ENCODE data around the gene TAF15. TPM values are rescaled to one million over a fixed set of nuclear protein-coding genes. Genes with fewer than 3 reads are reported as not detected.

Gene TAF15
- total RNA-seq, 2 experiments from 2014 or later, result 309 to 319 TPM

DNA sequence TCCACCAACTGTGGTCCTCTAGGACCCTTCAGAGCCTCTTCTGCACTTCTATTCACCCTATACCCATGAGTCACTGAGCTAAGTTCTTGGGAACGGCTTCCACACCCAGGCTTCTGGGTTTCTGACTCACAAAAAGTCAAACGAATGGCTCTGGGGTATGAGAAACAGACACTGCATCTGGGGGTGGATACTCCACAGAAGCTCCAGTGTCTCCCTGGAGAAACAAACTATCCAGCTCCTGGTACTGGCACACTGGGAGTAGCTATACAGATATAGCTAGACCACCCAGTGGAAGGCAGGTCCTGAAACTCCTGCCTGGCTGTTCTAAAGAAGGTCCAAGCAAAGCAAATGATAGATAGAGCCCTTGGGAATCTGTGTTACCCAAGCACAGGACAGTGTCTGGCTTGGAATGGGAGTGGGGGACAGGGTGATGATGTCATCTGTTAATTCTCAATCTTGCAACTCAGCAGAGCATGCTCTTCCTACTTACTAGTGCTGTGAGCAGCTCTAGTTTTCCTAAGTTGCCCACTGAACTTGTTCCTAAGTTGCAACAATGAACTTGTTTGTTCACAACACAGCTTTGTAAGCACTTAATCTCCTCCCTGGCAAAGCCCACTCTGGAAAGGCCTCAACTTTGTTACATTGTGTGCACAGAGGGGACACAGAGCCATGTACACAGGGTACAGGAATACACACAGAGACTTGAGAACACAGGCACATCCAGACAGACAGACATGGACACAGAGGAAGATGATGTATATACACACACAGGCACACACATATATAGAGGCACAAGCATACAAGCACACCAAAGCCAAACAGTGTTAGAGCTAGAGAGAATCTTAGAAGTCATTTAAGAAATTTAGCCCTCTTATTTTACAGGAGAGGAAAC lies 20.6 kb upstream of the TAF15 start:
- H3K27ac Mint-ChIP-seq, result no peak overlapping the region
- ATAC-seq (peak; percentile 58), DNase-seq (no peak)
- H3K27me3 Mint-ChIP-seq, result peaks cover 5% of the 10 kb centered on the region
- POLR2A ChIA-PET, result interaction anchor here (0.7 to 1.9 kb wide), 3 partner anchors 9 to 22 kb away, joined by 3 to 8 read pairs (median 4); partner anchors contain the start of gene TAF15
- TF ChIP-seq CTCF (IDR thresholded peaks at IDR 0.05), result no peak
- no peaks in the 10 kb centered on the region for H3K9me3 Mint-ChIP-seq
- no peaks in the 10 kb centered on the region for H3K36me3 Mint-ChIP-seq (ENCODE audit: low read depth)
- CTCF ChIA-PET, result interaction anchor here (1.1 to 3.1 kb wide), 6 partner anchors 16 to 40 kb away, joined by 3 to 24 read pairs (median 8); partner anchors contain the start of gene TAF15
- intact Hi-C loops (cut with micrococcal nuclease), result no loop called here
- peaks cover 12% of the 10 kb centered on the region for H3K4me1 Mint-ChIP-seq (ENCODE audit: low read depth)
- no peak overlapping the region for H3K4me3 Mint-ChIP-seq

DNA sequence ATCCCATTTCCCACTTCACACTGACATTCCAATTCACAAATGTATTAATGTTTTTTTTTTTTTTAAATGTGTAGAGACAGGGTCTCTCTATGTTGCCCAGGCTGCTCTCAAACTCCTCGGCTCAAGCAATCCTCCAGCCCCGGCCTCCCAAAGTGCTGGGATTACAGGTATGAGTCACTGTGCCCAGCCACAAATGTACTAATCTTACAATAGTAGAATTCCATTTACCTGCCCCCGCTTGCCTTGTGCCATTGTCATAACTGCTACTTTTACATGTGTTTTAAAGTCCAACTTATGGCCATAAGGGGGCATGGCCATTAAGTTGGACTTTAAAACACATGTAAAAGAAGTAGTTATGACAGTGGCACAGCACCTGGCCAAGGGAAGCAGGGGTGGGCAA lies 18.4 kb upstream of the TAF15 start:
- Mint-ChIP-seq H3K36me3 (ENCODE audit: low read depth) (no peaks in the 10 kb centered on the region), H3K27me3 (peaks cover 11% of the 10 kb centered on the region), H3K4me1 (ENCODE audit: low read depth) (peaks cover 20% of the 10 kb centered on the region), H3K9me3 (no peaks in the 10 kb centered on the region), H3K27ac (no peak overlapping the region), H3K4me3 (no peak overlapping the region)
- ChIA-PET POLR2A (no interaction called here), CTCF (interaction anchor here (0.9 kb wide), 1 partner anchor 14 kb away, joined by 3 read pairs; no protein-coding TSS in a partner anchor)
- intact Hi-C loops (cut with micrococcal nuclease), result no loop called here
- ATAC-seq (no peak), DNase-seq (no peak)
- TF ChIP-seq CTCF (IDR thresholded peaks at IDR 0.05), result no peak

DNA sequence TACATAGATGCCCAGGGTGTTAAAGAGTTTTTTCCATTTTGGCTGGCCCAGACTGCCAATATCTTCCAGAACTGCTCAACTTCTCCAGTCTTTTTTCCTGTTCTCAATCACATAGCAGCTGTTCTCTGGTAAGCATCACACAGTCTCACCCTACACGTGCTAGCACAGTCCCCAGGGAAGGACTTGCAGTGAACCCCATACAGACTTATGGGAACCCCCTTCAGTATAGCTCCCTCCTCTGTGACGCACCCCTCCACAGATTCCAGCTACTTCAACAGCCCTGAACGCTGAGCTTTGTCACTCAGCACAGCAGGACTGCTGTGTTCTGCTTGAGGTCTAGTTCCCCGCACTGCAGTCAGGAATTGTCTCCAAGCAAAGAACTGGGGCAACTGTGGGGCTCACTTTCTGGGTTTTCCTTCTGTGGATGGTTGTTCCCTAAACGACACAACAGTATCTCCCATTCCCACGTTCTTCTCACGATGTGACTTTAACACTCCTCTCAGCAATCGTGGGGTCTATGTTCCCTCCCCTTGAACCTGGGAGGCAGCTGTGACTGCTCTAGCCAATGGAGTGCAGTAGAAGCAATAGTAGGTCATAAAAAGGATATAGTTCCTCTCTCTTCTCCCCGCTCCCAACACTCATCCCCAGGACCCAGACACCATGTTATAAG lies 17.5 kb upstream of the TAF15 start:
- peaks cover 26% of the 10 kb centered on the region for H3K4me1 Mint-ChIP-seq (ENCODE audit: low read depth)
- H3K27ac Mint-ChIP-seq, result no peak overlapping the region
- intact Hi-C loops (cut with micrococcal nuclease), result no loop called here
- DNase-seq (no peak), ATAC-seq (no peak)
- CTCF ChIA-PET, result interaction anchor here (0.6 to 9.6 kb wide), 6 partner anchors 13 to 29 kb away, joined by 3 to 104 read pairs (median 4); partner anchors contain the start of gene TAF15
- no peaks in the 10 kb centered on the region for H3K9me3 Mint-ChIP-seq
- H3K4me3 Mint-ChIP-seq, result no peak overlapping the region
- H3K27me3 Mint-ChIP-seq, result peaks cover 16% of the 10 kb centered on the region
- POLR2A ChIA-PET, result interaction anchor here (0.6 to 7.0 kb wide), 2 partner anchors 18 to 28 kb away, joined by 3 to 50 read pairs; partner anchors contain the start of gene TAF15
- H3K36me3 Mint-ChIP-seq (ENCODE audit: low read depth), result no peaks in the 10 kb centered on the region
- TF ChIP-seq CTCF (IDR thresholded peaks at IDR 0.05), result no peak

- Mint-ChIP-seq H3K27ac (no peak overlapping the region), H3K4me3 (no peak overlapping the region), H3K9me3 (no peaks in the 10 kb centered on the region), H3K4me1 (ENCODE audit: low read depth) (peaks cover 25% of the 10 kb centered on the region), H3K36me3 (ENCODE audit: low read depth) (no peaks in the 10 kb centered on the region), H3K27me3 (peaks cover 20% of the 10 kb centered on the region)
- ATAC-seq, result no peak
- intact Hi-C loops (cut with micrococcal nuclease), result no loop called here
- ChIA-PET CTCF (interaction anchor here (1.3 to 9.6 kb wide), 3 partner anchors 12 to 30 kb away, joined by 6 to 104 read pairs (median 6); partner anchors contain the start of gene TAF15), POLR2A (interaction anchor here (1.5 to 7.0 kb wide), 2 partner anchors 12 to 16 kb away, joined by 4 to 50 read pairs; partner anchors contain the start of gene TAF15)
- no peak for DNase-seq
- no peak for TF ChIP-seq CTCF (IDR thresholded peaks at IDR 0.05)
These were observed 16.0 kb upstream of the TAF15 start for GRCh38 chr17:35793257-35793656.
